ENCODE results near the gene DUSP28.

DUSP28 gene

DNA sequence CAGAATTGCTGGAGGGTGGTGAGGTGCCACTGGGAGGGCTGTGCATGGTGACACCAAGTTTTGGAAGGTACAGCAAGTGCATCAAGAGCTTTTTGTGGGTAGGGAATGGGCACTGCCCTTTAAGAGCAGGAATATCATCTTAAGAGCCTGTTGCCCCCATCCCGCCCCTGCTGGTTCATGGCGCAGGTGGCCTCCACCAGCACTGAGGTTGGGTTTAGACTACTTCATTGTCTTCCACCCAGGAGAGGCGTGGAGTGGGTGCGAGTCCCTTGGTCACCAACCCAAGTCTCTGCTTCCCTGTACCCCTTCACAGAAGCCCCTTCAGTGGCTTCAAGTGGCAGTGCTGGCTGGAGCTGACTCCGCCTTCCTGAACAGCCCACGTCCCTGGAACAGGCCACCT, 15.9 kb downstream of the DUSP28 start:
- Histone ChIP-seq H3K4me1 (ENCODE audit: control insufficient read depth, insufficient read depth, low read length) (peaks cover 13% of the 10 kb centered on the region; the same call in 1 of the 2 replicates), H3K36me3 (ENCODE audit: control insufficient read depth, insufficient read depth, low read length) (peaks cover 5% of the 10 kb centered on the region; the same call in 1 of the 2 replicates), H3K9ac (ENCODE audit: low read length) (no peak overlapping the region), H3K9me3 (ENCODE audit: control insufficient read depth, insufficient read depth, low read depth, low read length) (no peaks in the 10 kb centered on the region), H3K27me3 (ENCODE audit: control insufficient read depth, insufficient read depth, low read length) (no peaks in the 10 kb centered on the region), H3K27ac (ENCODE audit: low read depth, low read length) (no peak overlapping the region), H3K4me3 (ENCODE audit: low read depth, low read length) (no peak overlapping the region)

DNA sequence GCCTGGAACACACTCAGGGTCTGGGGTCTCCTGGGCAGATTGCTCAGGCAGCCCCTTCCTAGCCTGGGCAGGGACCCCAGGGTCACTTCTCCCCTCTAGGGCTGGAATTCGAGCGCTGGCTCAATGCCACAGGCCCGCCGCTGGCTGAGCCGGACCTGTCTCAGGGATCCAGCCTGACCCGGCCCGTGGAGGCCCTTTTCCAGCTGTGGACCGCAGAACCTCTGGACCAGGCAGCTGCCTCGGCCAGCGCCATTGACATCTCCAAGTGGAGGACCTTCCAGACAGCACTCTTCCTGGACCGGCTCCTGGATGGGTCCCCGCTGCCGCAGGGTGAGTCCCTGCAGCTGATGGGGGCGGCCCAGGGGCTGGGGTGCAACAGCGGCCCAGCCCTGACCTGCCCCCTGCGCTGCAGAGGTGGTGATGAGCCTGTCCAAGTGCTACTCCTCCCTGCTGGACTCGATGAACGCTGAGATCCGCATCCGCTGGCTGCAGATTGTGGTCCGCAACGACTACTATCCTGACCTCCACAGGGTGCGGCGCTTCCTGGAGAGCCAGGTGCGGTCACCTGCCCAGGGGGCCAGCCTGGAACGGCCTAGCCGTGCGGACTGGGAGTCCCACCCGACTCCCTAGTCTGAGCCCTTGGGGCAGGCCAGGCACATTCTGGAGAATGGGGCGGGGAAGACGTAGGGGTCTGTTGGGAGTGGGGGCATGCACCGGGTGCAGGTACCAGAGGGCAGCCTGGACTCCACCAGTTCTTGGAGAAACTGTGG, 16.5 kb downstream of the DUSP28 start:
- Histone ChIP-seq H3K27ac (ENCODE audit: low read depth, low read length) (no peak overlapping the region), H3K9me3 (ENCODE audit: control insufficient read depth, insufficient read depth, low read depth, low read length) (no peaks in the 10 kb centered on the region), H3K9ac (ENCODE audit: low read length) (no peak overlapping the region), H3K4me1 (ENCODE audit: control insufficient read depth, insufficient read depth, low read length) (peaks cover 13% of the 10 kb centered on the region; the same call in 1 of the 2 replicates), H3K27me3 (ENCODE audit: control insufficient read depth, insufficient read depth, low read length) (no peaks in the 10 kb centered on the region), H3K4me3 (ENCODE audit: low read depth, low read length) (no peak overlapping the region), H3K36me3 (ENCODE audit: control insufficient read depth, insufficient read depth, low read length) (peaks cover 5% of the 10 kb centered on the region; the same call in 1 of the 2 replicates)

DNA sequence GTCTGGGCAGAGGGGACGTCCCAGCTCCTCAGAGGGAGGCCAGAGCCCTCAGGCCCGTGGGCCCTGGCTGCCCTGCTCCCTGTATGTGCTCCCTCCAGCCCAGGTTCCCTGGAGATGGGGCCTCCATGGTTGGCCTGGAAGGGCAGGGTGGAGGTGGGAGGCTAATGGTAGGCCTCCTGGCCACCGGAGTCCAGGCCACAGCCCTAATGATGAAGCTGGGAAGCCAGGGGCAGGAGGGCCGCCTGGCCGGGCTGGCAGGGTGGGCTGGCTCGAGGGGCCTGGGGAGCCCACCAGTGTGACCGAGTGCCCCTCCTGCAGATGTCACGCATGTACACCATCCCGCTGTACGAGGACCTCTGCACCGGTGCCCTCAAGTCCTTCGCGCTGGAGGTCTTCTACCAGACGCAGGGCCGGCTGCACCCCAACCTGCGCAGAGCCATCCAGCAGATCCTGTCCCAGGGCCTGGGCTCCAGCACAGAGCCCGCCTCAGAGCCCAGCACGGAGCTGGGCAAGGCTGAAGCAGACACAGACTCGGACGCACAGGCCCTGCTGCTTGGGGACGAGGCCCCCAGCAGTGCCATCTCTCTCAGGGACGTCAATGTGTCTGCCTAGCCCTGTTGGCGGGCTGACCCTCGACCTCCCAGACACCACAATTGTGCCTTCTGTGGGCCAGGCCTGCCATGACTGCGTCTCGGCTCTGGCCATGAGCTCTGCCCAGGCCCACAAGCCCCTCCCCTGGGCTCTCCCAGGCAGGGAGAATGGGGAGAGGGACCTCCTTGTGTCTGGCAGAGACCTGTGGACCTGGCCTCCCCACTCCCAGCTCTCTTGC, 17.3 kb downstream of the DUSP28 start:
- Histone ChIP-seq H3K36me3 (ENCODE audit: control insufficient read depth, insufficient read depth, low read length) (peaks cover 5% of the 10 kb centered on the region; the same call in 1 of the 2 replicates), H3K9ac (ENCODE audit: low read length) (no peak overlapping the region), H3K9me3 (ENCODE audit: control insufficient read depth, insufficient read depth, low read depth, low read length) (no peaks in the 10 kb centered on the region), H3K4me1 (ENCODE audit: control insufficient read depth, insufficient read depth, low read length) (peaks cover 19% of the 10 kb centered on the region; the same call in 1 of the 2 replicates), H3K27ac (ENCODE audit: low read depth, low read length) (no peak overlapping the region), H3K27me3 (ENCODE audit: control insufficient read depth, insufficient read depth, low read length) (no peaks in the 10 kb centered on the region), H3K4me3 (ENCODE audit: low read depth, low read length) (no peak overlapping the region)

DNA sequence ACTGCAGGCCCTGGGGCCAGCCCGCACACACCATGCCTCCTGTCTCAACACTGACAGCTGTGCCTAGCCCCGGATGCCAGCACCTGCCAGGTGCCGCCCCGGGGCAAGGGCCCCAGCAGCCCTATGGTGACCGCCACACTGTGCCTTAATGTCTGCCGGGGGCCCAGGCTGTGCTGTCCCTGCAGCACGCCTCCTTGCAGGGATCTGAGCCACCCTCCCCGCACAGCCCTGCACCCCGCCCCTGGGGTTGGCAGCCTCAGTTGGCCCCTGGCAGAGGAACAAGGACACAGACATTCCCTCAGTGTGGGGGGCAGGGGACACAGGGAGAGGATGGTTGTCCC, 17.9 kb downstream of the DUSP28 start:
- Histone ChIP-seq H3K4me1 (ENCODE audit: control insufficient read depth, insufficient read depth, low read length) (peaks cover 21% of the 10 kb centered on the region; the same call in 1 of the 2 replicates), H3K9me3 (ENCODE audit: control insufficient read depth, insufficient read depth, low read depth, low read length) (no peaks in the 10 kb centered on the region), H3K27ac (ENCODE audit: low read depth, low read length) (no peak overlapping the region), H3K4me3 (ENCODE audit: low read depth, low read length) (no peak overlapping the region), H3K27me3 (ENCODE audit: control insufficient read depth, insufficient read depth, low read length) (no peaks in the 10 kb centered on the region), H3K9ac (ENCODE audit: low read length) (no peak overlapping the region), H3K36me3 (ENCODE audit: control insufficient read depth, insufficient read depth, low read length) (peaks cover 5% of the 10 kb centered on the region; the same call in 1 of the 2 replicates)

DNA sequence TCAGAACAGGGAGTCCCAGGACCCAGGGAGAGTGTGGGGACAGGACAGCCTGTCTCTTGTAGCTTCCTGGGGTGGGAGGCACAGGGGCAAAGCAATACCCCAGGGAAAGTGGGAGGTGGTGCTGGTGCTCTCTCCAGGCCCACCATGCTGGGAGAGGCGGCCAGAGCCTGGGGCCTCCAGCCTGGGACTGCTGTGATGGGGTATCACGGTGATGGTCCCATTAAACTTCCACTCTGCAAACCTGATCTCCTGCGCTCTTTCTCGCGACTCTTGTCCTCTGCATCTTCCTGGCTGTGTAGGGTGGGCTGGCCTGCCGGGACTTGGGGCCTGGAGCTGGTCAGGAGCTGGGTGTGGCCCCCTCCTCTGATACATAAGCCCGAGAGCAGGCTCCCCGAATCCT, 18.3 kb downstream of the DUSP28 start:
- no peak overlapping the region for H3K27ac ChIP-seq (ENCODE audit: low read depth, low read length)

DNA sequence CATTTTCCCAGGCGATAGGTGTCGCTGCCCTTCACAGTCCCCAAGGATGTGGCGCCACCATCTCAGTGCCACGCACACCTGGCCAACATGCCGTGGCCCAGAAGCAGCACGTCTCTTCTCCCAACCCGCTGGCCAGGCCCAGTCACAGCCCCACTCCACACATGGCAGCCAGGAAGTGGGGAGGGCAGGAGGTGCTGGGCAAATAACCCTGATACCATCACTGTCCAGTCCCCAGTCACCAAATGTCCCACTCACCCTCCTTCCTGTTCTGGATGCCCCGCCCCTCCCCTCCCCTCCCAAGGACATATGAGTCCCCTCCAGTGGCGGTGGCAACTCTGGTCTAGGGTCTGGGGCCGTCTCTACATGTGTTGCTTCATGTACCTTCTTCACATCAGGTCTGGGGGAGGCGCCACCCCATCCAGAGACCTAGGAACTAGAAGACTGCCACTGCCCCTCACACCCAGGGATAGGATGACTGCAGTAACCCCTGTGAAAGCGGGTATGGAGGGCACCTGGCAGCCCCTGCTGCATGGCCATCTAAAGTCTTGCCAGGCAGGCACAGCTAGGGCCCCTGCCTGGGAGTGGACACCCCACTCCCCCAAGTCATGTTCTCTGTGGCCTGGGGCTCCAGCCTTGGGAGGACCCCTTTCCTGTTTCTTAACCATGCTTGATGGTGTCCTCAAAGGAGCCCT, 19.1 kb downstream of the DUSP28 start:
- H3K4me1 ChIP-seq (ENCODE audit: control insufficient read depth, insufficient read depth, low read length) = peaks cover 21% of the 10 kb centered on the region; the same call in 1 of the 2 replicates
- no peak overlapping the region for H3K27ac ChIP-seq (ENCODE audit: low read depth, low read length)
- no peak overlapping the region for H3K9ac ChIP-seq (ENCODE audit: low read length)
- H3K36me3 ChIP-seq (ENCODE audit: control insufficient read depth, insufficient read depth, low read length) = peaks cover 5% of the 10 kb centered on the region; the same call in 1 of the 2 replicates
- H3K9me3 ChIP-seq (ENCODE audit: control insufficient read depth, insufficient read depth, low read depth, low read length) = no peaks in the 10 kb centered on the region
- H3K4me3 ChIP-seq (ENCODE audit: low read depth, low read length) = no peak overlapping the region
- H3K27me3 ChIP-seq (ENCODE audit: control insufficient read depth, insufficient read depth, low read length) = no peaks in the 10 kb centered on the region

More for the DNA sequence above, 18.3 kb downstream of the DUSP28 start:
- Histone ChIP-seq H3K4me1 (ENCODE audit: control insufficient read depth, insufficient read depth, low read length) (peaks cover 21% of the 10 kb centered on the region; the same call in 1 of the 2 replicates), H3K4me3 (ENCODE audit: low read depth, low read length) (no peak overlapping the region), H3K36me3 (ENCODE audit: control insufficient read depth, insufficient read depth, low read length) (peaks cover 5% of the 10 kb centered on the region; the same call in 1 of the 2 replicates), H3K27me3 (ENCODE audit: control insufficient read depth, insufficient read depth, low read length) (no peaks in the 10 kb centered on the region), H3K9me3 (ENCODE audit: control insufficient read depth, insufficient read depth, low read depth, low read length) (no peaks in the 10 kb centered on the region), H3K9ac (ENCODE audit: low read length) (no peak overlapping the region)

DNA sequence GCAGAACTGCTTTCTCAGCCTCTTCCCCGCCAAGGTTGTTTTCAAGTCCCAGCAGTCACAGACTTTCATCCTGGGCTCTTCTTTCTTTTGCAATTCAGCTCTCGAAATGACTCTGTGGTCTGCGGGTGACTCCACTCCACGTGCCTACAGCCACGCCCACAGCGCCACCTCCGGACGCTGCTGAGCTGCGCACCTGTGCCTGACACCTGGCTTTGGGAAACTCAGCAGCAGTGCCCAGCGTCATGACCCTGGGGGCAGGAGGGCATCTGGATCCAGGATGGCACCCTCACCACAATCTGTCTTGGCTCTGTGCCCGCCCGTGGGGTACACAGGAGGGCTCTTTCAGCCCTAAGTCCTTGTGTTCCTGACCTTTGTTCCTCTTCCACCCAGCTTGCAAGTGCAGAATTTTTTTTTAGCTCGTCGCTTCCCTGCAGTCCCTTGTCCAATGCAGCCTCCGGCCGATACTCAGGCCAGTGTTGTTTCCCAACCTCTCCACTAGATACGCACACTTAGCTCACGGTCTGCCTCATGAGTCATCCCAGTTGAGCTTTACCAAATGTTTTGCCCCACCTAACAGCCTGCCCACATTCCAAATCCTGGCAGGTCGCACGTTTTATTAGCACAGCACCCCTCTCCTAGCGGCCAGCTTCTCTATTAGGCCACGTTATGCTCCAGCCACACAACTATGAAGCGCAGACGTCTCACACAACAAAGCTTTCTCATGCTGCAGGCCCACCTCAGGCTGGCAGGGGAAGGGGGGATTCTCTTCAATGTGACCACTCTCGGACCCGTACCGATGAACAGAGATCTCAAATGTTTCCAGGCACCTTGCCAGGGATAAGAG, 19.8 kb downstream of the DUSP28 start:
- H3K27ac ChIP-seq (ENCODE audit: low read depth, low read length) = no peak overlapping the region
- no peak overlapping the region for H3K4me3 ChIP-seq (ENCODE audit: low read depth, low read length)
- no peaks in the 10 kb centered on the region for H3K27me3 ChIP-seq (ENCODE audit: control insufficient read depth, insufficient read depth, low read length)
- H3K9ac ChIP-seq (ENCODE audit: low read length) = no peak overlapping the region
- H3K36me3 ChIP-seq (ENCODE audit: control insufficient read depth, insufficient read depth, low read length) = peaks cover 5% of the 10 kb centered on the region; the same call in 1 of the 2 replicates
- H3K9me3 ChIP-seq (ENCODE audit: control insufficient read depth, insufficient read depth, low read depth, low read length) = no peaks in the 10 kb centered on the region
- H3K4me1 ChIP-seq (ENCODE audit: control insufficient read depth, insufficient read depth, low read length) = peaks cover 26% of the 10 kb centered on the region

DNA sequence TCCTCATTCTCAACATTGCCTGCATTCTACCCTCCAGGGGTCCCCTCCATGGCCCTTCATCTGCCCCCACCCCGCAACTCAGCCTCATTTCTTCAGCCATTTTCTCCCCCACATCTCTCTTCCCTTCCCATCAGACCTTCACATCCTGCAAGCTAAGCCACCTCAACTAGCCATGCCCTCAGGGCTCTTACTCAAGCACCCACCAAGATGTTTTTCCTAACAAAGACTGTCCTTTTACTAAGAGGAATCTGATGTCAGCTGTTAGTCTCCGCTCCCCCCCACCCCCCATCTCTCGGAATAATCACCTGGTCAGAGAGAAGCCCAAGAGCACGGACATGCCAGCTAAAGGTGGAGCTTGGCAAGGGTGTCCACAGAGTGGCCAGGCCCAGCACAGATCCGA, 21.7 kb downstream of the DUSP28 start:
- Histone ChIP-seq H3K27me3 (ENCODE audit: control insufficient read depth, insufficient read depth, low read length) (no peaks in the 10 kb centered on the region), H3K9me3 (ENCODE audit: control insufficient read depth, insufficient read depth, low read depth, low read length) (no peaks in the 10 kb centered on the region), H3K4me3 (ENCODE audit: low read depth, low read length) (no peak overlapping the region; the same call in 1 of the 2 replicates), H3K27ac (ENCODE audit: low read depth, low read length) (no peak overlapping the region), H3K36me3 (ENCODE audit: control insufficient read depth, insufficient read depth, low read length) (peaks cover 3% of the 10 kb centered on the region; the same call in 1 of the 2 replicates), H3K4me1 (ENCODE audit: control insufficient read depth, insufficient read depth, low read length) (peaks cover 30% of the 10 kb centered on the region), H3K9ac (ENCODE audit: low read length) (no peak overlapping the region)

DNA sequence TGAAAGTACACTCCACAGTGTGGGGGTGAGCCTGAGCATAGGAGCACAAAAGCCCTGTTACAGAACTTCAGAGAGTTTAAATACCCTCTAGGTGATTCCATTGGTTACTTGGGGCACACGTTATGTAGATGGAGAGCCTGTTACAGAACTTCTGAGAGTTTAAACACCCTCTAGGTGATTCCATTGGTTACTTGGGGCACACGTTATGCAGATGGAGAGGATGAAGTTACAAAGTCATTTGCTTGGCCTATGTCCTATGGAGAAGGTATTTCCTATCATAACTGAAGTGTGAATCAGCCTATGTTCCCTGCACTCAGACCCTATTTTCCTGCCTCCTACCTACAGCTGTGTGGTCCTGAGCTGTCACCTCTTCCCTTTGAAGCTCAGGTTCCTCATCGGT, 22.6 kb downstream of the DUSP28 start:
- no peak overlapping the region for H3K4me3 ChIP-seq (ENCODE audit: low read depth, low read length)
- H3K9ac ChIP-seq (ENCODE audit: low read length) = no peak overlapping the region
- H3K4me1 ChIP-seq (ENCODE audit: control insufficient read depth, insufficient read depth, low read length) = peaks cover 36% of the 10 kb centered on the region
- H3K9me3 ChIP-seq (ENCODE audit: control insufficient read depth, insufficient read depth, low read depth, low read length) = no peaks in the 10 kb centered on the region
- no peaks in the 10 kb centered on the region for H3K27me3 ChIP-seq (ENCODE audit: control insufficient read depth, insufficient read depth, low read length)
- no peak overlapping the region for H3K27ac ChIP-seq (ENCODE audit: low read depth, low read length)
- peaks cover 2% of the 10 kb centered on the region; the same call in 1 of the 2 replicates for H3K36me3 ChIP-seq (ENCODE audit: control insufficient read depth, insufficient read depth, low read length)

DNA sequence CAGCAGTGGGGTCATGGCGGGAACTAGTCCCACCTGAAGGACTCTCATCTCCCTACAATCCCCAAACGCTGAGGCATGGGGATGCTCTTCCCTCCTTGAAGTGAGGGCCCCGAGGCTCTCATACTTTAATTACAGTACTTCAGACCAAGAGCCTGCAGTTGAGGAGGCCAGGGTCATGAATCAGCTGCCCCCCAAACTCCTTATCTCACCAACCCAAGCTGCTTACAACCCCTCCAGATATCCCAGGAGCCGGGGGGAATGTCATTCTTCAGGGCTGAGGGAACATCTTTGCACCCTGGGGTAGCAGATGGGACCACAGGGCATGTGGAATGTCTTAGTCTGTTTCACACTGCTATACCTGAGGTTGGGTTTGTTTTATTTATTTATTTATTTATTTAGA, 23.6 kb downstream of the DUSP28 start:
- Histone ChIP-seq H3K27me3 (ENCODE audit: control insufficient read depth, insufficient read depth, low read length) (no peaks in the 10 kb centered on the region), H3K4me1 (ENCODE audit: control insufficient read depth, insufficient read depth, low read length) (peaks cover 39% of the 10 kb centered on the region), H3K27ac (ENCODE audit: low read depth, low read length) (no peak overlapping the region), H3K9me3 (ENCODE audit: control insufficient read depth, insufficient read depth, low read depth, low read length) (no peaks in the 10 kb centered on the region), H3K4me3 (ENCODE audit: low read depth, low read length) (no peak overlapping the region), H3K36me3 (ENCODE audit: control insufficient read depth, insufficient read depth, low read length) (no peaks in the 10 kb centered on the region), H3K9ac (ENCODE audit: low read length) (no peak overlapping the region)

All from HUES6 (cell line).